Naive thymus-derived CD4-positive, alpha-beta T cell (primary cell): ENCODE results near the gene EIF1B. TPM values are rescaled to one million over a fixed set of nuclear protein-coding genes. Genes with fewer than 3 reads are reported as not detected.

Experiments used
- ATAC-seq: fragments of 150-1000 bp; cut with Tn5 transposase; 2 replicates; pipeline ENCODE4 v1.10.0; 2021; ENCODE audit warnings: mild to moderate bottlenecking, moderate library complexity
- CTCF ChIA-PET: fragments of 350-600 bp; sonication (Branson Sonifier 250); formaldehyde crosslinking; loops from one replicate; lab custom pipeline; 2021; ENCODE audit warnings: antibody characterized with exemption; lab: Charles Lee
- POLR2A ChIA-PET: fragments of 350-600 bp; sonication (Branson Sonifier 250); formaldehyde crosslinking; loops from one replicate; lab custom pipeline; 2021; ENCODE audit warnings: antibody characterized with exemption, inconsistent platforms; lab: Charles Lee
- DNase-seq, 9 donors: peaks; one replicate each; pipeline versions ENCODE4 v3.0.0 to v3.0.0-alpha.2; 2020 to 2022; ENCODE audit warnings: mixed read lengths in 1 of 9
- H3K27ac ChIP-seq: one replicate; pipeline ENCODE4 v1.7.0; 2013; ENCODE audit warnings: mild to moderate bottlenecking, low read depth, low read length, moderate library complexity
- H3K27me3 ChIP-seq, 2 donors: one replicate each; pipeline ENCODE4 v1.7.0; 2013; ENCODE audit warnings: low read length in 2 of 2, mild to moderate bottlenecking in 2 of 2, moderate library complexity in 2 of 2; ENCODE audit not compliant: control insufficient read depth in 2 of 2, insufficient read depth in 2 of 2
- H3K36me3 ChIP-seq, 3 experiments: 1 replicate in 2 of 3; 2 replicates in 1 of 3; pipeline ENCODE4 v1.7.0; 2013; ENCODE audit warnings: low read length in 3 of 3, mild to moderate bottlenecking in 3 of 3, moderate library complexity in 1 of 3; ENCODE audit not compliant: insufficient read depth in 3 of 3, control insufficient read depth in 2 of 3
- H3K4me1 ChIP-seq, 2 donors: one replicate each; pipeline ENCODE4 v1.7.0; 2013; ENCODE audit warnings: low read length in 2 of 2, mild to moderate bottlenecking in 2 of 2, moderate library complexity in 1 of 2; ENCODE audit not compliant: control insufficient read depth in 2 of 2, insufficient read depth in 2 of 2
- H3K4me3 ChIP-seq: 2 replicates; pipeline ENCODE4 v1.7.0; 2013; ENCODE audit warnings: mild to moderate bottlenecking, low read length
- H3K9me3 ChIP-seq, 3 experiments: 1 replicate in 2 of 3; 2 replicates in 1 of 3; pipeline ENCODE4 v1.7.0; 2013; ENCODE audit warnings: low read length in 3 of 3; ENCODE audit not compliant: control insufficient read depth in 2 of 3
- H3K27ac Mint-ChIP-seq, 9 donors: one replicate each; pipeline ENCODE4 v1.8.0; 2020 to 2022; ENCODE audit warnings: mixed read lengths in 9 of 9, mild to moderate bottlenecking in 8 of 9, moderate library complexity in 5 of 9, inconsistent platforms in 2 of 9
- H3K27me3 Mint-ChIP-seq, 5 donors: one replicate each; pipeline ENCODE4 v1.8.0; 2021 to 2022; ENCODE audit warnings: mixed read lengths in 5 of 5, mild to moderate bottlenecking in 1 of 5
- H3K36me3 Mint-ChIP-seq, 5 donors: one replicate each; pipeline ENCODE4 v1.8.0; 2020 to 2022; ENCODE audit warnings: mixed read lengths in 5 of 5, mild to moderate bottlenecking in 3 of 5, inconsistent platforms in 1 of 5
- H3K4me1 Mint-ChIP-seq, 7 donors: one replicate each; pipeline ENCODE4 v1.8.0; 2020 to 2022; ENCODE audit warnings: mixed read lengths in 7 of 7, mild to moderate bottlenecking in 3 of 7, inconsistent platforms in 1 of 7
- H3K4me3 Mint-ChIP-seq, 10 donors: one replicate each; pipeline ENCODE4 v1.8.0; 2020 to 2022; ENCODE audit warnings: mild to moderate bottlenecking in 10 of 10, mixed read lengths in 10 of 10, moderate library complexity in 6 of 10, inconsistent platforms in 2 of 10
- H3K9me3 Mint-ChIP-seq, 11 donors: one replicate each; pipeline ENCODE4 v1.8.0; 2020 to 2022; ENCODE audit warnings: mixed read lengths in 11 of 11, mild to moderate bottlenecking in 4 of 11, inconsistent platforms in 1 of 11, moderate library complexity in 1 of 11
- intact Hi-C, 2 donors: fragments of 100-400 bp; cut with micrococcal nuclease; formaldehyde crosslinking; loops; one replicate each; pipeline ENCODE4 v1.15.1; 2023
- polyA plus RNA-seq, 2 donors: library from polyadenylated mRNA; unstranded; fragments of 300-500 nt; fragmentation: Illumina TruSeq; gene quantifications; one replicate each; pipeline ENCODE4 v1.2.3, GENCODE V29; 2021
- total RNA-seq, 6 experiments: library from RNA in 5 of 6; stranded (reverse) in 5 of 6; gene quantifications; 1 replicate in 5 of 6; 2 replicates in 1 of 6; pipeline ENCODE4 v1.2.3 and lab custom pipeline; 2021 to 2026

EIF1B gene
- total and polyA plus RNA-seq, 7 experiments from 2014 or later = 34.5 to 82.0 (median 52.6) TPM

- intact Hi-C loops = no loop called here
- Histone ChIP-seq H3K36me3 (peaks cover 0 to 14% (median 0%) of the 10 kb centered on the region in 3 experiments), H3K4me1 (no peaks in the 10 kb centered on the region), H3K9me3 (no peaks in the 10 kb centered on the region), H3K4me3 (no peak overlapping the region), H3K27ac (no peak overlapping the region), H3K27me3 (no peaks in the 10 kb centered on the region)
- H3K27me3 Mint-ChIP-seq = no peaks in the 10 kb centered on the region
- POLR2A ChIA-PET = no interaction called here
- H3K27ac Mint-ChIP-seq = no peak overlapping the region
- DNase-seq = no peak
- CTCF ChIA-PET = no interaction called here
- no peak for ATAC-seq
- peaks cover 0 to 6% (median 2%) of the 10 kb centered on the region in 11 donors for H3K9me3 Mint-ChIP-seq
- H3K4me3 Mint-ChIP-seq = no peak overlapping the region
- peaks cover 4 to 73% (median 56%) of the 10 kb centered on the region in 5 donors for H3K36me3 Mint-ChIP-seq
- H3K4me1 Mint-ChIP-seq = peaks cover 0 to 2% (median 0%) of the 10 kb centered on the region in 7 donors
Observed at GRCh38 chr3:40292637-40293349, 16.7 kb upstream of the EIF1B start.

GRCh38 chr3:40294434-40294833 is 15.1 kb upstream of the EIF1B start:
- Histone ChIP-seq H3K27ac (no peak overlapping the region), H3K36me3 (peaks cover 0 to 14% (median 0%) of the 10 kb centered on the region in 3 experiments), H3K4me1 (no peaks in the 10 kb centered on the region), H3K4me3 (no peak overlapping the region), H3K9me3 (no peaks in the 10 kb centered on the region), H3K27me3 (no peaks in the 10 kb centered on the region)
- ChIA-PET POLR2A (no interaction called here), CTCF (no interaction called here)
- DNase-seq (no peak), ATAC-seq (no peak)
- intact Hi-C loops = no loop called here
- Mint-ChIP-seq H3K9me3 (peaks cover 0 to 6% (median 2%) of the 10 kb centered on the region in 11 donors), H3K36me3 (peaks cover 5 to 75% (median 61%) of the 10 kb centered on the region in 5 donors), H3K4me3 (no peak overlapping the region), H3K4me1 (peaks cover 0 to 3% (median 0%) of the 10 kb centered on the region in 7 donors), H3K27me3 (no peaks in the 10 kb centered on the region), H3K27ac (no peak overlapping the region)

- intact Hi-C loops = no loop called here
- peaks cover 3 to 69% (median 52%) of the 10 kb centered on the region in 5 donors for H3K36me3 Mint-ChIP-seq
- H3K27ac ChIP-seq = no peak overlapping the region
- no peaks in the 10 kb centered on the region for H3K9me3 ChIP-seq
- no peaks in the 10 kb centered on the region for H3K27me3 ChIP-seq
- H3K27me3 Mint-ChIP-seq = no peaks in the 10 kb centered on the region
- peaks cover 0 to 9% (median 0%) of the 10 kb centered on the region in 11 donors for H3K9me3 Mint-ChIP-seq
- no peak for DNase-seq
- no peak for ATAC-seq
- H3K36me3 ChIP-seq = peaks cover 0 to 11% (median 0%) of the 10 kb centered on the region in 3 experiments
- H3K27ac Mint-ChIP-seq = no peak overlapping the region
- no peak overlapping the region for H3K4me3 Mint-ChIP-seq
- H3K4me1 ChIP-seq = no peaks in the 10 kb centered on the region
- POLR2A ChIA-PET = interaction anchor here (0.6 kb wide), 1 partner anchor 634 kb away, joined by 3 read pairs; no protein-coding TSS in a partner anchor
- H3K4me1 Mint-ChIP-seq = peaks cover 0 to 6% (median 0%) of the 10 kb centered on the region in 7 donors
- CTCF ChIA-PET = interaction anchor here (1.5 kb wide), 1 partner anchor 11 kb away, joined by 4 read pairs; no protein-coding TSS in a partner anchor
- H3K4me3 ChIP-seq = no peak overlapping the region
Observed at GRCh38 chr3:40298075-40298474, 11.4 kb upstream of the EIF1B start.

DNA sequence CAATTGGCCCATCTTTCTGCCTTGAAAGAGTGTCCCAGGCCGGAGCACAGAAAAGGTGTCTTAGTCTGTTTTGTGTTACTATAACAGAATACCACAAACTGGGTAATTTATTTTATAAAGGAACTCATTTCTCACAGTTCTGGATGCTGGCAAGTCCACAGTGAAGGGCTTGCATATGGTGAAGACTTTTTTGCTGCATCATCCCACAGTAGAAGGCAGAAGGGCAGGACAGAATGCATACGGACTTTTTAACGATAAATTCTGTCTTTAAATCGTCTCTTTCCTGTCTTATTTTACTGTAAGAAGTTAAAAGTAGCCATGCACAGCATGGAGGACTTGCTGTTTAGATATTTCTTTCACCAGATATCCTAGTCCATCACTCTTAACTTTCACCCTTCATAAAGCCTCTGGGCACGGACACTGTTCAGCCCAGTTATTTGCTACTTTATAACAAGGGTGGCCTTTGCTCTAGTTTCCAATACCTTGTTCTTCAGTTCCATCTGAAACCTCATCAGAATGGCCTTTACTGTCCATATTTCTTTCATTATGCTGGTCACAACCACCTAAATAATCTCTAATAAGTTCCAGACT is 10.3 kb upstream of the EIF1B start:
- Mint-ChIP-seq H3K36me3 (peaks cover 3 to 62% (median 47%) of the 10 kb centered on the region in 5 donors), H3K27ac (peak overlapping the region in 1 of 9 donors; percentile 24), H3K4me3 (no peak overlapping the region), H3K4me1 (peaks cover 0 to 3% (median 0%) of the 10 kb centered on the region in 7 donors), H3K9me3 (peaks cover 0 to 9% (median 0%) of the 10 kb centered on the region in 11 donors), H3K27me3 (no peaks in the 10 kb centered on the region)
- H3K27me3 ChIP-seq = no peaks in the 10 kb centered on the region
- CTCF ChIA-PET = no interaction called here
- no peak for DNase-seq
- intact Hi-C loops = no loop called here
- peaks cover 0 to 11% (median 0%) of the 10 kb centered on the region in 3 experiments for H3K36me3 ChIP-seq
- H3K9me3 ChIP-seq = no peaks in the 10 kb centered on the region
- no peak overlapping the region for H3K4me3 ChIP-seq
- no peak for ATAC-seq
- H3K4me1 ChIP-seq = no peaks in the 10 kb centered on the region
- H3K27ac ChIP-seq = no peak overlapping the region
- POLR2A ChIA-PET = no interaction called here

DNA sequence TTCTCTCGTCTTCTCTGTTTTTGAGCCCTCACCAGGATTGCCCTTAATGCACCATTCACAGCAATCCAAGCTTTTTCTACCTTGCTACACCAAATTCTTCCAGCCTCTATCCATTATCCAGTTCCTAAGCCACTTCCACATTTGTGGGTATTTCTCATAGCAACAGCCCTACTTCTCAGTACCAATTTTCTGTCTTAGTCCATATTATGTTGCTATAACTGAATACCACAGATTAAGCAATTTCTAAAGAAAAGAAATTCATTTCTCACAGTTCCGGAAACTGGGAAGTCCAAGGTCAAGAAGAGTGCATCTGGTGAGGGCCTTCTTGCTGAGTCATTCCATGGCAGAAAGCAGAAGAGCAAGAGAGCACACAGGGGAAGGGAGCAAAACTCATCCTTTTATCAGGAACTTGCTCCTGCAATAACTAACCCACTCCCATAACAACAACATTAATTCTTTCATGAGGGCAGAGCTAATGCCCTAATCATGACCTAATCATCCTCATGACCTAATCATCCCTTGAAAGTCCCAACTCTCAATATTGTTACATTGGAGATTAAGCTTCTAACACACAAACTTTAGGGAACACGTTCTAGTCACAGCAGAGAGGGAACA is 9.7 kb upstream of the EIF1B start:
- H3K9me3 Mint-ChIP-seq = peaks cover 0 to 9% (median 0%) of the 10 kb centered on the region in 11 donors
- Histone ChIP-seq H3K4me1 (no peaks in the 10 kb centered on the region), H3K9me3 (no peaks in the 10 kb centered on the region), H3K27ac (no peak overlapping the region), H3K36me3 (peaks cover 0 to 6% (median 0%) of the 10 kb centered on the region in 3 experiments), H3K4me3 (no peak overlapping the region), H3K27me3 (no peaks in the 10 kb centered on the region)
- peak overlapping the region in 2 of 9 donors; percentile 24 to 33 for H3K27ac Mint-ChIP-seq
- intact Hi-C loops = no loop called here
- H3K4me1 Mint-ChIP-seq = peaks cover 0 to 3% (median 0%) of the 10 kb centered on the region in 7 donors
- H3K36me3 Mint-ChIP-seq = peaks cover 3 to 56% (median 41%) of the 10 kb centered on the region in 5 donors
- POLR2A ChIA-PET = interaction anchor here (0.6 kb wide), 1 partner anchor 200 kb away, joined by 4 read pairs; no protein-coding TSS in a partner anchor
- CTCF ChIA-PET = no interaction called here
- ATAC-seq (peak; percentile 91), DNase-seq (no peak)
- no peak overlapping the region for H3K4me3 Mint-ChIP-seq
- no peaks in the 10 kb centered on the region for H3K27me3 Mint-ChIP-seq

GRCh38 chr3:40302784-40303183 is 6.7 kb upstream of the EIF1B start:
- CTCF ChIA-PET = no interaction called here
- intact Hi-C loops = no loop called here
- Mint-ChIP-seq H3K9me3 (peaks cover 0 to 9% (median 0%) of the 10 kb centered on the region in 11 donors), H3K36me3 (peaks cover 3 to 37% (median 30%) of the 10 kb centered on the region in 5 donors), H3K27me3 (no peaks in the 10 kb centered on the region), H3K27ac (no peak overlapping the region), H3K4me1 (peaks cover 0 to 3% (median 0%) of the 10 kb centered on the region in 7 donors), H3K4me3 (no peak overlapping the region)
- H3K9me3 ChIP-seq = no peaks in the 10 kb centered on the region
- H3K27ac ChIP-seq = no peak overlapping the region
- no peaks in the 10 kb centered on the region for H3K4me1 ChIP-seq
- DNase-seq (no peak), ATAC-seq (no peak)
- peaks cover 0 to 5% (median 0%) of the 10 kb centered on the region in 3 experiments for H3K36me3 ChIP-seq
- POLR2A ChIA-PET = no interaction called here
- no peaks in the 10 kb centered on the region for H3K27me3 ChIP-seq
- H3K4me3 ChIP-seq = no peak overlapping the region
